ENCODE measurements around the gene HBP1. TPM values are rescaled to one million over a fixed set of nuclear protein-coding genes. Genes with fewer than 3 reads are reported as not detected.

HBP1 gene
- total RNA-seq, 1 experiment from 2014 or later, result 31.0 TPM

DNA sequence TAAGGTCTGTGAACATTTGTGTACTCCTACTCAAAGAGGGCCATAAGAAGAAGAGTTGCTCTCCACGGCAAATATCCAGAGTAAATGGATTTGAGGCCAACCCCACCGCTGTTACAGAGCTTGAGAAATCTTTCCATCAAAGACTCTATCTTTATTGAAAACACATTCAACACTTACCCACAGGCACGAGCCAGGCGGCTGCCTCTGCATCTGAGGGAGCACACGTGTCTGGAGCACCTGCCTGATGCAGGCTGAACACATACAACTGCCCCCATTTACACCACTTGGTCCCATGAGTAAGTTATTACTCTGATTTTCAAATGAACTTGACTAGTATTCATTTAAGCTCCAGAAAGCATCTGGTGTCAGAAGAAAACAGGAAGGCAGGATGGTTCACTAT lies 38.7 kb downstream of the HBP1 start (continued):
- TF ChIP-seq, protein P1, sequence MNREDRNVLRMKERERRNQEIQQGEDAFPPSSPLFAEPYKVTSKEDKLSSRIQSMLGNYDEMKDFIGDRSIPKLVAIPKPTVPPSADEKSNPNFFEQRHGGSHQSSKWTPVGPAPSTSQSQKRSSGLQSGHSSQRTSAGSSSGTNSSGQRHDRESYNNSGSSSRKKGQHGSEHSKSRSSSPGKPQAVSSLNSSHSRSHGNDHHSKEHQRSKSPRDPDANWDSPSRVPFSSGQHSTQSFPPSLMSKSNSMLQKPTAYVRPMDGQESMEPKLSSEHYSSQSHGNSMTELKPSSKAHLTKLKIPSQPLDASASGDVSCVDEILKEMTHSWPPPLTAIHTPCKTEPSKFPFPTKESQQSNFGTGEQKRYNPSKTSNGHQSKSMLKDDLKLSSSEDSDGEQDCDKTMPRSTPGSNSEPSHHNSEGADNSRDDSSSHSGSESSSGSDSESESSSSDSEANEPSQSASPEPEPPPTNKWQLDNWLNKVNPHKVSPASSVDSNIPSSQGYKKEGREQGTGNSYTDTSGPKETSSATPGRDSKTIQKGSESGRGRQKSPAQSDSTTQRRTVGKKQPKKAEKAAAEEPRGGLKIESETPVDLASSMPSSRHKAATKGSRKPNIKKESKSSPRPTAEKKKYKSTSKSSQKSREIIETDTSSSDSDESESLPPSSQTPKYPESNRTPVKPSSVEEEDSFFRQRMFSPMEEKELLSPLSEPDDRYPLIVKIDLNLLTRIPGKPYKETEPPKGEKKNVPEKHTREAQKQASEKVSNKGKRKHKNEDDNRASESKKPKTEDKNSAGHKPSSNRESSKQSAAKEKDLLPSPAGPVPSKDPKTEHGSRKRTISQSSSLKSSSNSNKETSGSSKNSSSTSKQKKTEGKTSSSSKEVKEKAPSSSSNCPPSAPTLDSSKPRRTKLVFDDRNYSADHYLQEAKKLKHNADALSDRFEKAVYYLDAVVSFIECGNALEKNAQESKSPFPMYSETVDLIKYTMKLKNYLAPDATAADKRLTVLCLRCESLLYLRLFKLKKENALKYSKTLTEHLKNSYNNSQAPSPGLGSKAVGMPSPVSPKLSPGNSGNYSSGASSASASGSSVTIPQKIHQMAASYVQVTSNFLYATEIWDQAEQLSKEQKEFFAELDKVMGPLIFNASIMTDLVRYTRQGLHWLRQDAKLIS (CRISPR knock-in tag; IDR thresholded peaks at IDR 0.05; ENCODE audit: borderline replicate concordance), result no peak
- TF ChIP-seq NR2C2 (CRISPR knock-in tag; IDR thresholded peaks at IDR 0.05) (no peak), SOX15 (CRISPR knock-in tag; IDR thresholded peaks at IDR 0.05) (no peak), NR1H2 (CRISPR knock-in tag; IDR thresholded peaks at IDR 0.05) (no peak), GRHL2 (CRISPR knock-in tag; IDR thresholded peaks at IDR 0.05; ENCODE audit: insufficient replicate concordance, severe bottlenecking) (no peak)

- CTCF ChIA-PET, result interaction anchor here (1.2 kb wide), 1 partner anchor 261 kb away, joined by 3 read pairs; no protein-coding TSS in a partner anchor
- Mint-ChIP-seq H3K4me1 (no peaks in the 10 kb centered on the region), H3K27ac (0 out of 2 replicates have a peak overlapping the region, but pooled peaks have one; percentile 9), H3K4me3 (no peak overlapping the region), H3K36me3 (peaks cover 6% of the 10 kb centered on the region), H3K9me3 (no peaks in the 10 kb centered on the region), H3K27me3 (ENCODE audit: low read depth) (no peaks in the 10 kb centered on the region)
- POLR2A ChIA-PET, result no interaction called here
- ATAC-seq (no peak), DNase-seq (ENCODE audit: low spot score) (no peak)
- TF ChIP-seq SP1 (CRISPR knock-in tag; conservative IDR thresholded peaks at IDR 0.05), result no peak
Observed at GRCh38 chr7:107208024-107208521, 39.3 kb downstream of the HBP1 start.

DNA sequence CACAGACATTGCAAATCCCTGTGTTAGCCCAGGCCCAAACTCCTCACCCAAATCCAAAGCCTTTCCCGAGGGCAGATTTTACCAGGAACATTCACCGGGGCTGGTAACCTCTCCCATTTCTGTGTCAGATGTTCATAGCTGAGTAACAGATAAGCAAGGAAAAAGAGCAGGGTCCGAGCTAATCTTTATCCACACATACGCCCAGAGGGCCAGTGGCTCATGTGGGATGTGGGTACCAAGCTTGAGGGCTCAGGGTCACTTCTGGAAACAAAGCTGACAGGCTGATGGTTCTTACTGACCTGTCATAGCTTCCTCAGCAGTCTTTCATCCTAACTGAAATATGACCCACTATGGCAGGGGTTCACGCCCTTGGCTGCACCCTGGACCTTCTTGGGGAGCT lies 39.8 kb downstream of the HBP1 start:
- Mint-ChIP-seq H3K36me3 (peaks cover 6% of the 10 kb centered on the region), H3K27ac (no peak overlapping the region), H3K9me3 (no peaks in the 10 kb centered on the region), H3K27me3 (ENCODE audit: low read depth) (no peaks in the 10 kb centered on the region), H3K4me1 (no peaks in the 10 kb centered on the region), H3K4me3 (no peak overlapping the region)
- DNase-seq (ENCODE audit: low spot score) (no peak), ATAC-seq (no peak)
- ChIA-PET POLR2A (no interaction called here), CTCF (no interaction called here)
- TF ChIP-seq ESRRA (CRISPR knock-in tag; IDR thresholded peaks at IDR 0.05; ENCODE audit: borderline replicate concordance) (no peak), CREM (CRISPR knock-in tag; IDR thresholded peaks at IDR 0.05) (no peak), ZBTB21 (CRISPR knock-in tag; IDR thresholded peaks at IDR 0.05; ENCODE audit: borderline replicate concordance) (no peak), TP53 (CRISPR knock-in tag; IDR thresholded peaks at IDR 0.05) (no peak), PRRX2 (CRISPR knock-in tag; IDR thresholded peaks at IDR 0.05) (no peak), ZNF121 (CRISPR knock-in tag; IDR thresholded peaks at IDR 0.05) (no peak), IRF2 (CRISPR knock-in tag; IDR thresholded peaks at IDR 0.05; ENCODE audit: borderline replicate concordance, low read depth) (no peak), NR3C1 (CRISPR knock-in tag; conservative IDR thresholded peaks at IDR 0.05; ENCODE audit: low read depth) (no peak), ATF1 (CRISPR knock-in tag; IDR thresholded peaks at IDR 0.05) (no peak), MYBL2 (CRISPR knock-in tag; IDR thresholded peaks at IDR 0.05) (no peak), SMAD4 (CRISPR knock-in tag; IDR thresholded peaks at IDR 0.05) (no peak)
- TF ChIP-seq, protein P2, sequence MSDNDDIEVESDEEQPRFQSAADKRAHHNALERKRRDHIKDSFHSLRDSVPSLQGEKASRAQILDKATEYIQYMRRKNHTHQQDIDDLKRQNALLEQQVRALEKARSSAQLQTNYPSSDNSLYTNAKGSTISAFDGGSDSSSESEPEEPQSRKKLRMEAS (CRISPR knock-in tag; IDR thresholded peaks at IDR 0.05), result no peak
- TF ChIP-seq, protein P3, sequence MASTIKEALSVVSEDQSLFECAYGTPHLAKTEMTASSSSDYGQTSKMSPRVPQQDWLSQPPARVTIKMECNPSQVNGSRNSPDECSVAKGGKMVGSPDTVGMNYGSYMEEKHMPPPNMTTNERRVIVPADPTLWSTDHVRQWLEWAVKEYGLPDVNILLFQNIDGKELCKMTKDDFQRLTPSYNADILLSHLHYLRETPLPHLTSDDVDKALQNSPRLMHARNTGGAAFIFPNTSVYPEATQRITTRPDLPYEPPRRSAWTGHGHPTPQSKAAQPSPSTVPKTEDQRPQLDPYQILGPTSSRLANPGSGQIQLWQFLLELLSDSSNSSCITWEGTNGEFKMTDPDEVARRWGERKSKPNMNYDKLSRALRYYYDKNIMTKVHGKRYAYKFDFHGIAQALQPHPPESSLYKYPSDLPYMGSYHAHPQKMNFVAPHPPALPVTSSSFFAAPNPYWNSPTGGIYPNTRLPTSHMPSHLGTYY (CRISPR knock-in tag; IDR thresholded peaks at IDR 0.05), result no peak
- TF ChIP-seq, protein P4, sequence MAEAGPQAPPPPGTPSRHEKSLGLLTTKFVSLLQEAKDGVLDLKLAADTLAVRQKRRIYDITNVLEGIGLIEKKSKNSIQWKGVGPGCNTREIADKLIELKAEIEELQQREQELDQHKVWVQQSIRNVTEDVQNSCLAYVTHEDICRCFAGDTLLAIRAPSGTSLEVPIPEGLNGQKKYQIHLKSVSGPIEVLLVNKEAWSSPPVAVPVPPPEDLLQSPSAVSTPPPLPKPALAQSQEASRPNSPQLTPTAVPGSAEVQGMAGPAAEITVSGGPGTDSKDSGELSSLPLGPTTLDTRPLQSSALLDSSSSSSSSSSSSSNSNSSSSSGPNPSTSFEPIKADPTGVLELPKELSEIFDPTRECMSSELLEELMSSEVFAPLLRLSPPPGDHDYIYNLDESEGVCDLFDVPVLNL (CRISPR knock-in tag; IDR thresholded peaks at IDR 0.05; ENCODE audit: borderline replicate concordance, low read depth), result no peak
- TF ChIP-seq, protein P5, sequence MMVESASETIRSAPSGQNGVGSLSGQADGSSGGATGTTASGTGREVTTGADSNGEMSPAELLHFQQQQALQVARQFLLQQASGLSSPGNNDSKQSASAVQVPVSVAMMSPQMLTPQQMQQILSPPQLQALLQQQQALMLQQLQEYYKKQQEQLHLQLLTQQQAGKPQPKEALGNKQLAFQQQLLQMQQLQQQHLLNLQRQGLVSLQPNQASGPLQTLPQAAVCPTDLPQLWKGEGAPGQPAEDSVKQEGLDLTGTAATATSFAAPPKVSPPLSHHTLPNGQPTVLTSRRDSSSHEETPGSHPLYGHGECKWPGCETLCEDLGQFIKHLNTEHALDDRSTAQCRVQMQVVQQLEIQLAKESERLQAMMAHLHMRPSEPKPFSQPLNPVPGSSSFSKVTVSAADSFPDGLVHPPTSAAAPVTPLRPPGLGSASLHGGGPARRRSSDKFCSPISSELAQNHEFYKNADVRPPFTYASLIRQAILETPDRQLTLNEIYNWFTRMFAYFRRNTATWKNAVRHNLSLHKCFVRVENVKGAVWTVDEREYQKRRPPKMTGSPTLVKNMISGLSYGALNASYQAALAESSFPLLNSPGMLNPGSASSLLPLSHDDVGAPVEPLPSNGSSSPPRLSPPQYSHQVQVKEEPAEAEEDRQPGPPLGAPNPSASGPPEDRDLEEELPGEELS (CRISPR knock-in tag; IDR thresholded peaks at IDR 0.05), result no peak
